GM12891 (cell line): Measurements from ENCODE around the gene B4GALT3.
"Not testable (repeated sequence)": the region's sequence is repeated elsewhere in the genome, so short reads cannot be mapped to it uniquely, and the experiment has no call there.

Experiments used
- POLR2A ChIP-seq: IDR thresholded peaks from 2 replicates; pipeline ENCODE4 v1.6.1; 2011; ENCODE audit warnings: low read depth, low read length, control low read depth
- POLR2AphosphoS5 ChIP-seq: IDR thresholded peaks from 2 replicates; pipeline ENCODE4 v1.6.1; 2011; ENCODE audit warnings: low read depth, low read length, control low read depth
- POU2F2 ChIP-seq: IDR thresholded peaks from 2 replicates; pipeline ENCODE4 v1.6.1; 2011; ENCODE audit warnings: low read depth, mild to moderate bottlenecking, control low read depth, low read length, moderate library complexity
- SPI1 ChIP-seq: IDR thresholded peaks from 2 replicates; pipeline ENCODE4 v1.6.1; 2011; ENCODE audit warnings: low read depth, low read length, control low read depth
- TAF1 ChIP-seq: IDR thresholded peaks from 2 replicates; pipeline ENCODE4 v1.6.1; 2011; ENCODE audit warnings: low read depth, low read length, control low read depth

DNA sequence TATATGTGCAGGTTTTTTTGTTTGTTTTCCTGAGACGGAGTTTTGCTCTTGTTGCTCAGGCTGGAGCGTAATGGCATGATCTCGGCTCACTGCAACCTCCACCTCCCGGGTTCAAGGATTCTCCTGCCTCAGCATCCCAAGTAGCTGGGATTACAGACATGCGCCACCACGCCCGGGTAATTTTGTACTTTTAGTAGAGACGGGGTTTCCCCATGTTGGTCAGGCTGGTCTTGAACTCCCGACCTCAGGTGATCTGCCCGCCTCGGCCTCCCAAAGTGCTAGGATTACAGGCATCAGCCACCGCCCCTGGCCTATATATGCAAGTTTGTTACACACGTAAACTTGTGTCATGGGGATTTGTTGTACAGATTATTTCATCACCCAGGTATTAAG lies 47.4 kb upstream of the B4GALT3 start:
- not testable (repeated sequence) for TF ChIP-seq TAF1, POLR2A, POLR2AphosphoS5, POU2F2, SPI1
